ENCODE data around the gene SLC16A14.
"Not testable (repeated sequence)": the region's sequence is repeated elsewhere in the genome, so short reads cannot be mapped to it uniquely, and the experiment has no call there.

SLC16A14 gene, protein sequence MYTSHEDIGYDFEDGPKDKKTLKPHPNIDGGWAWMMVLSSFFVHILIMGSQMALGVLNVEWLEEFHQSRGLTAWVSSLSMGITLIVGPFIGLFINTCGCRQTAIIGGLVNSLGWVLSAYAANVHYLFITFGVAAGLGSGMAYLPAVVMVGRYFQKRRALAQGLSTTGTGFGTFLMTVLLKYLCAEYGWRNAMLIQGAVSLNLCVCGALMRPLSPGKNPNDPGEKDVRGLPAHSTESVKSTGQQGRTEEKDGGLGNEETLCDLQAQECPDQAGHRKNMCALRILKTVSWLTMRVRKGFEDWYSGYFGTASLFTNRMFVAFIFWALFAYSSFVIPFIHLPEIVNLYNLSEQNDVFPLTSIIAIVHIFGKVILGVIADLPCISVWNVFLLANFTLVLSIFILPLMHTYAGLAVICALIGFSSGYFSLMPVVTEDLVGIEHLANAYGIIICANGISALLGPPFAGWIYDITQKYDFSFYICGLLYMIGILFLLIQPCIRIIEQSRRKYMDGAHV
- total RNA-seq, result 0.24 to 0.42 reads per million in 2 donors

DNA sequence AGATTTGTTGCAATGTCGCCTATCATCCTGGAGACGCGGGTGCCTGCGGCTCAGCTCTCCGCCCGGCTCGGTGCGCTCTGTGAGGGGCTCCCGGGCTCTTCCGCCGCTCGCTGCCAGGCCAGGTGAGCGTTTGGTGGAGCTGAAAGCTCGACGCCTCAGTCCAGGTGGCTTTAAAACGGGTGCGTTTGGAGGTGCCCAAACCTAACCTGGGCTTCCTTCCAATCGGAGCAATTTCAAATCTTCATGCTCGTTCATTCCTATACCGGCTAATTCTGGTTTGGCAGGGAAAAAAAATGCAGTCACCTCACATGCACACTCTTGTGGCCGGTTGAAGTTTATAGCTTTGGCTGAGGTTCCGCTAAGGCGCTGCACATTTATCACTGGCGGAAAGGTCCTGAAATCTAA lies at the start of gene SLC16A14:
Gene SLC16A14 (minus strand): TSS at position 274 of the 405 bp plus-strand sequence. CDS start 9,572 bp downstream, outside the sequence.
- no peak for DNase-seq

DNA sequence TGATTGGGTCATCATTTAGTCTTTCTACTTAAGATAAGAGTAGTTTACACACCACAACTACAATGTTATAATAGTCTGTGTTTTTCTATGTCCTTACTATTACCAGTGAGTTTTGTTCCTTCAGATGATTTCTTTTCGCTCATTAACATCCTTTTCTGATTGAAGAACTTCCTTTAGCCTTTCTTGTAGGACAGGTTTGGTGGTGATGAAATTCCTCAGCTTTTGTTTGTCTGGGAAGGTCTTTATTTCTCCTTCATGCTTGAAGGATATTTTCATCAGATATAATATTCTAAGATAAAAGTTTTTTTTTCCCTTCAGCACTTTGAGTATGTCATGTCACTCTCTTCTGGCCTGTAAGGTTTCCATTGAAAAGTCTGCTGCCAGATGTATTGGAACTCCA lies 38.0 kb upstream of the SLC16A14 start:
- no peak for DNase-seq

DNA sequence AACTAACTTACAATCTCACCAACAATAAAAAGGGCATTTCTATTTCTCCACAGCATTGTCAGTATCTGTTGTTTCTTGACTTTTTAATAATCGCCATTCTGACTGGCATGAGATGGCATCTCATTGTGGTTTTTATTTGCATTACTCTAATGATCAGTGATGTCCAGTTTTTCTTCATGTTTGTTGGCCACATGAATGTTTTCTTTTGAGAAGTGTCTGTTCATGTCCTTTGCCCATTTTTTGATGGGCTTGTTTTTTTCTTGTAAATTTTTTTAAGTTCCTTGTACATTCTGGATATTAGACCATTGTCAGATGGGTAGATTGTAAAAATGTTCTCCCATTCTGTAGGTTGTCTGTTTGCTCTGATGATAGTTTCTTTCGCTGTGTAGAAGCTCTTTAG lies 33.2 kb upstream of the SLC16A14 start:
- DNase-seq, result not testable (repeated sequence)

DNA sequence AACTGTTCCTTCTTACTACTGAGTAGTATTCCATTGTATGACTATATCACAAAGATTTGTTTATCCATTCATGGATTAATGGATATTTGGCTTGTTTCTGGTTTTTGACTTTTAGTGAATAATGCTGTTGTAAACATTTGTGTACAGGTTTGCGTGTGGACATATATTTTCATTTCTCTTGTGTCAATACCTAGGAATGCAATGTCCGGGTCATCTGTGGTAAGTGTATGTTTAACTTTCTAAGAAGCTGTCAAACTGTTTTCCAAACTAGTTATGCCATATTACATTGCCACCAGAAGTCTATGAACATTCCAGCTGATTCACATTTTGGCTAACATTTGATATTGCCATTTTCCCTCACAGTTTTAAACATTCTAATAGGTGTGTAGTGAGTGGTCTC lies 29.1 kb upstream of the SLC16A14 start:
- no peak for DNase-seq

DNA sequence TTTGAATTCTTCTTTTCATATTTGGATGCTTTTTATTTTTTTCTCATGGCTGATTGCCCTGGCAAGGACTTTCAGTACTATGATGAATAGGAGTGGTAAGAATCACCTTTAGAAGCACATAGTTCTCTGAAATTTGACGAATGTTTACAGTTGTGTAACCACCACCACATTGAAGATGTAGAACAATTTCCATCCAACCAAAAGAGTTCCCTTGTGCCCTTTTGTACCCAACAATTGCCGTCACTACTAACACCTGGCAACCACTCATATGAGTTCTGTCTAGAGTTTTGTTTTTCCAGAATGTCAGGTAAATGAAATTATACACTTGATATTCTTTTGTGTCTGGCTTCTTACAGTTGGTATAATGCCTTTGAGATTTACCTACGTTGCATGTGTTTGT lies 28.7 kb upstream of the SLC16A14 start:
- DNase-seq, result no peak

DNA sequence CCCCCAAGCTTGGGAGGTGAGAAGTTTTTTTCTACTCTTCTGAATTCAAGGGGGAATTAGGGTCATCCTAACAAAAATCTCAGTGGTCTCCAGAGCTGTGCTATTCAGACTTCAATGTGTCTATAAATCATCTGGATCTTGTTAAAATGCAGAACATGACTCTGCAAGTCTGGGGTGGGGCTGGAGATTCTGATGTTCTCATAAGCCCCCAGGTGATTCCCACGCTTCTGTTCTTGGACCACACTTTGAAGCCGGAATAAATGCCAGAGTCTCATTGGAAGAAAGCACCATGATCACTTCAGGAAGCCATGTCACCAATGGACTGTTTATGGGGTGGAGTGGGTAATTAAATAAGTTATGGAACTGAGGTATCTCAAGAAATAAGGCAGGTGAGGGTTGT lies 22.2 kb upstream of the SLC16A14 start:
- DNase-seq, result no peak

DNA sequence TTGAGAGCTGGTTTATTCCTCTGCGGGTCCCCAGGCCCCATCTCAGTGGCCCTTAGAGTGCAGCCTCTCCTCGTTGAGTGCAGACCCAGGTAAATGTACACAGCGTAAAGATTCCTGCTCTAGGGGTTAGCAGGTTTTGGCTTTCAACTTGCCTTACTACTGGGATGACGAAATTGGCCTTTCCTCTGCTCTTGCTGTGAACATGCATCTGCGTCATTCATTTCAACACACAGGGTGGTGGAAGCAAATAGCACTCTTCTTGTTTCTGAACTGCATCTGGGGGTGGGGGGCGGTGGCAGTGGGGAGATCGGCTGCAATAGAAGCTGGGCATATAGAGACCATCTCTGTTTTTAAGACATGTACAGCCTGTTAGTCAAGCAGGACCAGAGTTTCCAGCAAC lies 16.5 kb upstream of the SLC16A14 start:
- no peak for DNase-seq

DNA sequence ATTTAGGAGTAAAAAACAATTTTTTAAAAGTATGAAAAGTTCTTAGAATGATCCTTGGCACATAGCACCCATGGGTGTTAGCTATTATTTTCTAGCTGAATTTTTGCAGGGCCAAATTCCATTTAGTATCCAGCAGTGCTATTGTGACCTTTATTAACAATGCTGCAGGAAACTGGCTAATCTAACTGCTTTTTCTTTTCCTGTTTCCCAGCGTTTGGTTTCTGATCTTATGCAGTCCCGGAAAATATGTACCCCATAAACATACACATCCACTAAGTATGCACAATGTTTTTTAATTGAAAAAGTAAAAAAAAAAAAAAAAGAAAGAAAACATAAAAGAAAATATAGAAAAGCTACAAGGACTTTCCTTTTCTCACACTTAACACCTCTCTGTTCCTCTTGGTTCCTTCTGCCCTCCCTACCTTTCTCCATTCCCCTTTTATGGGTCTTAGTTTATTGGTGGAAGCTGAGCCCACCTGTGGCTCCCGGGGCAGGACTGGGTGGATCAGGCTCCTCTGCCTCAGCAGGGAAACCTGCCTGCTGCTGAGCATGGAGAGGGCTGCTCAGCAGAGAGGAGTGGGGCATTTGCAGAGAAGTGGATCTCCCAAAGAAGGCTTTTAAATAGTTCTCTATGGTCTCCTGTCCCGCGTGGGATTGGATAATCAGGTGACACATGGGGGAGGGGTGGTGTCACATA lies 9.3 kb upstream of the SLC16A14 start:
- DNase-seq, result no peak

DNA sequence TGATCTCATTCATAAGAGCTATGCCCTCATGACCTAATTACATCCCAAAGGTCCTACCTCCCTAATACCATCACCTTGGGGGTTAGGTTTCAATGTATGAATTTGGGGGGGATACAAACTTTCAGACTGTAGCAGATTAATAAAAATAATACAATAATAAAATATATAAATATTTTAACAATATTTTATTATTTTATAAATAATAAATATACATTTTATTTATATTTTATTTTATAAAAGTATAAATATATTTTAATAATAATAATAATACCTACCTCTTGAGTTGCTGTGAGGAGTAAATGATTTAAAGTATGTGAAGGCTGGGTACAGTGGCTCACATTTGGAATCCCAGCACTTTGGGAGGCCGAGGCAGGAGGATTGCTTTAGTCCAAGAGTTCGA lies 8.1 kb upstream of the SLC16A14 start:
- no peak for DNase-seq

DNA sequence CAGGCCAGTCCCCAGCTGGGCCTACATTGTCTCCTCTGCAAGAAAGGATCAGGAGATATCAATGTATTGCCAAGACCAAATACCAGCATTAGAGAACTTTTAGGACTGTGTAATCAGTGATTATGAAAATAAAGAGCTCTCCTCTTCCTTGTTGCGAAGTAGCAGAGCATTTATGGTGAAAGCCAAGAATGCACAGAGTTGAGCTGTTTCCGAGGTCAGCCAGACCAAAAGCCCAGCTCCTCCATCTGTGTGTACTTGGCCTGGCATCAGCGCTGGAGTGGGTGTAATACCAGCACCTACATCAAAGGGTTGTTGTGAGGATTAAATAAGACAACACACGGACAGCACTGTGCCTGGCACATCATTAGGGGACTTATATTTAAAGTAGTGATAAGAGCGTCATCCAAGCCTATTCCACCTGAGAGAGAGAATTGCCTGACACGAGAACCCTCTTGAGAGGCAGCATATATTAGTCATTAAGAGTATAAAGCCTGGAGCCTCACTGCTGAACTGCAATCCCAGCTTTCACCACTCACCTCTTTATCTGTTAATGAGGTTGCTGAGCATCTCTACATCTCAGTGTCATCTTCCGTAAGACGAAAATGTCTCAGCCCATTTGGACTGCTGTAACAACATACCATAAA lies 7.4 kb upstream of the SLC16A14 start:
- no peak for DNase-seq

DNA sequence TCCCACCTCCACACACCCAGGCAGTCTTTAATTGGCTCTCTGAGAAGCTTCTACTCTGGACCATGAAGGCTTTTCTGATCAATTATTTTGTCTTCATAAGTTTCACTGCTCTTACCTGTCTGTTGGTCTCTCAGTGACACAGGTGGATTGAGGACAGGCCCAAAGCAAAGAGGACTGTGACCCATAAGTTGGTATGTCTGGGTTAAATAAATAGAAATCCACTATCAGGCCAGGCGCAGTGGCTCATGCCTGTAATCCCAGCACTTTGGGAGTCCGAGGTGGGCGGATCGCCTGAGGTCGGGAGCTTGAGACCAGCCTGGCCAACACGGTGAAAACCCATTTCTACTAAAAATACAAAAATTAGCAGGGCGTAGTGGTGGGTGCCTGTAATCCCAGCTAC lies 2.7 kb upstream of the SLC16A14 start:
- DNase-seq, result no peak

DNA sequence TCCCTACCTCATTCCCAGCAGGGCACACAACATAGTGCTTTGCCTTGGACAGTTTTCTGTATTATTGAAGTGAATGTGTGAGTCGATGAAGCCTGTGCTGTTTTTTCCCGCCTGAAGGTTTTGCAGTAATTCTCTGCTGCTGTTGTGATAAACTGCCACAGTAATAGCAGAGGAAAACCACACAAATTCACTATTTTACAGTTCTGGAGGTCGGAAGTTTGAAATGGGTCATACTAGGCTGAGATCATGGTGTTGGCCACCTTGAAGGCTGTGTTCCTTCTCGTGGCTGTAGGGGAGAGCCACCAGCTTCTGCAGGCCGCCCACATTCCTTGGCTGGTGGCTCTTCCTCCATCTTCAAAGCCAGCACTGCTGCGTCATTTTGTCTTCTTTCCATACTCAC lies 678 bp upstream of the SLC16A14 start:
- no peak for DNase-seq

DNA sequence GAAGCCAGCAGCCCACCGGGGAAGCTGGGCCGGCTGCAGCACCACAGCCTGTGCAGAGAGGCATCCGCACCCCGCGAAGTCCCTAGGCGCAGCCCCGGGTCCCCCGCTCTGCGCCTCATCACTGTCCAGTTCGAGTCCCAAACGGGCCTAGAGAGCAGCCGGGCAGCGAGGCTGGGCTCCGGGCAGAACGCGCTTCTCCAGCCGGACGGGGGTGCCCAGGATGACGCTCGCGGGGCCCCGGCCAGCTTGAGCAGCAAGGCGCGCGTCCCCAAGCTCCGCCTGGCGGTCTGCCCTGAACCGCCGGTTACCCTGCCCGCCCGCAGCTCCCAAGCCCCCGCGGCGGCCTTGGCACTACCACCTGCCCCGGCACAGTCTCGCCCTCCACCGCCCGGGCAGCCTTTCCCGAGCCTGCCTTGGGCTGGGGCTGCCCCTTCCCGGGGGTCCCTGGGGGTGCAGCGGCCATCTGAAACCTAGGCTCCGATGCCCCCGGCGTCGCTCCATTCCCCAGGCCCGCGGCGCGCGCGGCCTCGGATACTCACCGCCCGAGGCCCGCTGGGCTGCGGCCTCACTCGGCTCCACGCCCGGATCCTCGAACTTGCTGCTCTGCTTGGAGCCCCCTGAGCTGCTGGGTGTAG lies 591 bp downstream of the SLC16A14 start:
- DNase-seq, result peak; percentile 15

DNA sequence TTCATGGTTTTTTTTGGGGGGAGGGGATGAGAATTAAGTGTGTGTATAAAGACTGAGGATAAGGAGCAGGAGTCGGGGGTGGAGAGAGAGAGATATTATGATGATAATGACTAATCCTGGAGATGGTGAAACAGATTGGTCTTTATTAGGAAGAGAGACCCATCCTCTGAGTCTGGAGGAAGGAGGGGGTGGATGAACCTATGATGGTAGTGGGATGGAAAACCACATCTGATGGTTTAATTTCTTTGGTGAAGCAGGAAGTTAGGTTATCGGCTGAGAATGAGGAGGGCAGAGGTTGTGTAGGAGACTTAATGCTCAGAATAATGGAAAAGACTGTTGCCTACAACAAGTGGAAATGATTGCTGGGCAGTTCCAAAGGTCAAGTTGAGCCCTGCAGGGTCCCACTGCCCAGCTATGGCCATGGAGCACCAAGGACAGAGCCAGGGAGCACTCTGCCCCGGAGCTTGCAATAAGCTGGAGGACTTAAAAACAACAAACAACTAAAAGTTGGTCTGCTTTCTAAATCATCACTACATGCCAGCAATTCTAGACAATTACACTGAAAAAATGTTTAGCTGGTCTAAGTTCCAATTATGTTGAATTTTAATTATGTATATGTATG lies 7.9 kb downstream of the SLC16A14 start:
- DNase-seq, result no peak

DNA sequence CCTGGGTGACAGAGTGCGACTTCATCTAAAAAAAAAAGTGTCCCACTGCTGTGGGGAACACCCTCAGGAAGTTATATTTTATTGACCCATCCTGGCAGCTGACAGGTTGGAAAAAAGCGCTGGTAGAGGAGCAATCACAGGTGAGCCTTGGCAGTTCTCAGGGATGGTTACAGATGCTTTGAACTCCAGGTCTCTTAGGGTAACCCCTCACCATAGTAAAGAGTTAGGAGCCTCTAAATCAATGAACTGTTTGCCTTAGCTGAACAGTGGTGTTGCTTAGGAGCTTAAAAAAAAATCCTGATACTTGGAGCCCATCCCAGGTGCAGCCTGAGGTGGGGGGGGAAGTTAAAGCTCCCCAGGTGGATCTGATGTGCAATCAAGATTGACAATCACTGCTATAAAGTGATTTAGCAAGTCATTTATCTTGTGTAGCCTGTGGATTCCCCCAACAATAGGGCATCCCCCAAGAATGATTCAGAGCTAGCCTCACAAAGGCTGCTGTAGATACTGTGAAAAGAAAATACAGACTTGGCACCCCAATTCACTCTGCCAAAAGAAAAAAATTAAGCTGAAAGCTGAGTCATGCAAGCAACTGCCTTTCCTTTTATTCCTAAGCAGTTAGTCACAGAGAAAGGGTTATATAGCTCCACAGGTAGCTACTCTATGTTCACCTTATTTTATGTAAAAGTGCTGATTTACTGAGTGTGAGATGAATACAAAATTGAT lies 14.8 kb downstream of the SLC16A14 start:
- no peak for DNase-seq

DNA sequence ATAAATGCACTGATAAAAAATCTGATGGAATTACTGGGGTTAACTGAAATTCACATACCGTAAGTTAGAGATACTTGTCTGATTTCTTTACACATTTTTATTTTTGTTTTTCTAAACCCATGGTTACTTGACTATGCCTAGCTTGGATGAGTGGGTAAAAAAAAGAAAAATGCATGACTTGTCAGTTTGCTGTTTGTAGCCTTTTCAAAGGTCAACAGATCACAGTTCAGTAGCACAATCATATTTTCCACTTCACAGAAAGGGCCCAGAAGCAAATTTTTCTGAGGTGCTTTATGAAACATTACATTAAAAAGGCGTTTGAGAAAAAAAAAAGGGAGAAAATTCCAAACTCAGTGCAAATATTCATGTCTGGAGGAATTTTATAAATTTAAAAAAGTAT lies 16.4 kb downstream of the SLC16A14 start:
- DNase-seq, result no peak

DNA sequence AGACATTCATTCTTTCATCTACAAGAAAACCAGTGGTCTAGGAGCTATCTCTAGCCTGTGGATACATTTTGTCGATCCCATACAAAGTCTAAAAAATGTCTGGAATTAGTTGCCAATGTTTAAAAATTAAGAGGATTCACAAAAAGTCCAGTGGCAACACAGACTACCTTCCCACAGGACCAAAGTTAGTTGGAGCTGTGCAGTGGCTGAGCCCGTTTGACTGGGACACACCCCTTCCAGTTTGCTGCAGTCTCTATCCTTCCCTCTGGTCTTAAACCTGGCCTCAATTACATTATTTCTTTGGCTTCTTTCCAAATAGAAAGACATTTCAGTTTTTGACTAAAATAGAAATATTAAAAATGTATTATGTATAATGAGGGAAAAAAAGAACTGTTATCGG lies 18.6 kb downstream of the SLC16A14 start:
- DNase-seq, result no peak

DNA sequence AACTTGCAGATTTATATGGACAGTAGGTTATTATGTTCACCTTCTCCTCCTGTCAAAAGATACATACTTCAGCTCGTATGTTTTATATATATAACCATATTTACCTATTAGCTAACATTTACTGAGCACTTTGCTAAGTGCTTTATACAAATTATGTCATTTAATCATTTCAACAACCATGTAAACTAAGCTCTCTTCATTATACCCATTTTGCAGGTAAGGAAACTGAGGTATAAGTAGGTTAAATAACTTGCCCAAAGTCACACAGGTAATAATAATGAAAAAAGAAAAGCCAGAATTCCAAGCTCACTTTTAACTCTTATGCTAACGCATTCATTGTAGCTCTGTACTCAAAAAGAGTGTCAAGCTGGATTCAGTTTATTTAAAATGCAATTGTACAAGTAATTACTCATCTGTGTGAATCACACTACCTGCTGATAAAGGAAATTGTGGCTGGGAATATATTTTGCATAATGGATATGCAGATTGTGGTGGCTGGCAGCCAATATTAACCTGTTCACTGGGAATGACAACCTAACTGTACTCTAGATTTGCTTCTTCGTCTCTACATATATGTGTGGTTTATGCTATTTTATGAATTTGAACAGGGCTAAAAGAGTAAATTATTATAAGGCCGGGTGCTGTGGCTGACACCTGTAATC lies 20.6 kb downstream of the SLC16A14 start:
- no peak for DNase-seq

DNA sequence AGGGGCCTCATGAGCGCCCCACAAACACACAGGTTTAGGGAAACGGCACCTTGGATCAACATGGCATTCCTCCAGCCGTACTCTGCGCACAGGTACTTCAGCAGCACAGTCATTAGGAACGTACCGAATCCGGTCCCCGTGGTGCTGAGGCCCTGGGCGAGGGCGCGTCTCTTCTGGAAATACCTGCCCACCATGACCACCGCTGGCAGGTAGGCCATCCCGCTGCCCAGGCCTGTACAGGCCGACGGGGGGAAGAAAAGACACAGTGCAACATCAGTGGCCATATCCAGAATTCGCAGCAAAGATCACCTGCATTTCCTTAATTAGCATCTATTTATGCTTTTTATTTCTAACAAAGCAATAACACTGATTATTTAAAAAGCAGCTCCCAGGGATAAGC lies 22.2 kb downstream of the SLC16A14 start:
- DNase-seq, result no peak

DNA sequence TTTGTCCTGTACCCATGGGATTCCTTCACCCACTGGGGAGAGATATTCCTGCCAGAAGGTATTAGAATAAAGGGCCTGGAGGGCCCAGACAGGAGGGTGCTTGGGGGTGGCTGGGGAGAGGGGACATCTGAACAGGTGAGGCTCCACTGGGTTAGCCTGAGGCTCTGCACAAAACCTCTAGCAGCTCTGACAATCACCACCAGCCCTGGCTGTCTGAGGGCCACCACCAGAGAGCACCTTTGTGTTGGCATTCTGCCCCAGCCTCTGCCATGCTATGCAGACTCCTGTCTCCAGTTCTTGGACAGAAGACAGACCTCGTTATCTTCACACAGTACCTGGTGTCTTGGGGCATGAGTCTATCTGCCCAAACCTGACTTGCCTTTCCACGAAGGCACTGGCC lies 25.3 kb downstream of the SLC16A14 start:
- no peak for DNase-seq

DNA sequence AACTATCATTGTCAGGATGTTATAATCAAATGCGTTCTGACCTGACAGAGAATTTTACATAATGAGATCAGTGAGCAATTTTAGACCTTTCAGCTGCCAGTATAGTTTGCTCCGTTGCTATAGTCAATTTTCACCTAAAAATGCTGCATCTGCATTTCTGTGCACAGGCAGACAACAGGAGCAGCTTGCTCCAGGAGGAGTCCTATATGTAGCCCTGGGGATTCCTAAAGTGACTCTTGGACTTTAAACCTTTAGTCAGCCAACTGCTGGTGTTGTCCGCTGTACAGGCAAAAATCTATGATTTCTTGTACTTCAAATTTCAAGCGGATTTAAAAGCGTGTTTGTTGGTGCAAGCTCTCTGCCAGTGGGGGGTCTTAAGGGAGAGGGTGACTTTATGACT lies 25.7 kb downstream of the SLC16A14 start:
- DNase-seq, result no peak

Measured in T-helper 9 cell (primary cell).